Transverse colon (tissue), 3 donors: ENCODE data around the gene IMMP2L.

Experiments
- POLR2A ChIP-seq: fragments of 450-650 bp; IDR thresholded peaks from one replicate; pipeline ENCODE4 v1.6.1; 2016; ENCODE audit warnings: antibody characterized with exemption, mild to moderate bottlenecking, moderate library complexity
- TF ChIP-seq, protein P1 (sequence below), 5 experiments: fragments of 200-600 bp in 3 of 5; fragments of 450-650 bp in 2 of 5; sonication (generic) in 3 of 5; IDR thresholded peaks; 1 replicate in 2 of 5; 2 replicates in 3 of 5; pipeline ENCODE4 v1.5.1; 2016 to 2017; ENCODE audit warnings: antibody characterized with exemption in 5 of 5, inconsistent platforms in 3 of 5, mild to moderate bottlenecking in 2 of 5, moderate library complexity in 1 of 5

DNA sequence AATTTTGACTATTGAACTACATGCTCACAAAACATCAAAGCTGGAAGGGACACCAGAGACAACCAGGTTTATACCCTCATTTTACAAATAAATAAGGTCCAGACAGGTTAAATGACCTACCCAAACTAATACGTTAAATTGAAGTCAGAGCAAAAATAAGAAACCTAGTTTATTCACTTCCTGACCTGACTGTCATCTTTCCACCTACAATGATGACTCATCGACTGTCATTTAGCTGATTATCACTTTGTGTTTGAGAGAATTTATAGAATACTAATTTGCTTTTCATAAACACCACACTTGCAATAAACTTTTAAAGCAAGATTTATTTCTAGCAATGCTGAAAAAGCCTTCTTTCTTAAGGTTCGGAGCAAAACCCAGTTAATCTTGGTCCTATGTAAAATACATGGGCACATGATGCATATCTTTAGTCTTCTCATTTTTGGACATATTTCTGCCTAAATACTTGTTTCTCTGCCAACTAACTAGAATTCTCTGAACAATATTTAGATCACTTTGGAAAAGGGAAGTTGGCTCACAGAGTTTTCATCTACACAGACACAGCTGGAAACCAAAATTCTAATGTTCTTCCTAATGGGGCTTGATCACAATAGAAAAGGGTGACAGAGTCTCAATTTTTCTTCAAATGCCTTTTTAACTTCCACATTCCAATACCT is 488.1 kb downstream of the IMMP2L start:
- TF ChIP-seq, protein P1, sequence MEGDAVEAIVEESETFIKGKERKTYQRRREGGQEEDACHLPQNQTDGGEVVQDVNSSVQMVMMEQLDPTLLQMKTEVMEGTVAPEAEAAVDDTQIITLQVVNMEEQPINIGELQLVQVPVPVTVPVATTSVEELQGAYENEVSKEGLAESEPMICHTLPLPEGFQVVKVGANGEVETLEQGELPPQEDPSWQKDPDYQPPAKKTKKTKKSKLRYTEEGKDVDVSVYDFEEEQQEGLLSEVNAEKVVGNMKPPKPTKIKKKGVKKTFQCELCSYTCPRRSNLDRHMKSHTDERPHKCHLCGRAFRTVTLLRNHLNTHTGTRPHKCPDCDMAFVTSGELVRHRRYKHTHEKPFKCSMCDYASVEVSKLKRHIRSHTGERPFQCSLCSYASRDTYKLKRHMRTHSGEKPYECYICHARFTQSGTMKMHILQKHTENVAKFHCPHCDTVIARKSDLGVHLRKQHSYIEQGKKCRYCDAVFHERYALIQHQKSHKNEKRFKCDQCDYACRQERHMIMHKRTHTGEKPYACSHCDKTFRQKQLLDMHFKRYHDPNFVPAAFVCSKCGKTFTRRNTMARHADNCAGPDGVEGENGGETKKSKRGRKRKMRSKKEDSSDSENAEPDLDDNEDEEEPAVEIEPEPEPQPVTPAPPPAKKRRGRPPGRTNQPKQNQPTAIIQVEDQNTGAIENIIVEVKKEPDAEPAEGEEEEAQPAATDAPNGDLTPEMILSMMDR (IDR thresholded peaks at IDR 0.05), result no peak
- no peak for TF ChIP-seq POLR2A
